HG03095 (cell line): ENCODE results near the gene TET1.
"Not testable (repeated sequence)": the region's sequence is repeated elsewhere in the genome, so short reads cannot be mapped to it uniquely, and the experiment has no call there.

Experiments used
- ATAC-seq: cut with Tn5 transposase; IDR thresholded peaks from one replicate; pipeline ENCODE4 v1.9.1; 2021; ENCODE audit warnings: moderate library complexity; ENCODE audit not compliant: unreplicated experiment

The TET1 gene

DNA sequence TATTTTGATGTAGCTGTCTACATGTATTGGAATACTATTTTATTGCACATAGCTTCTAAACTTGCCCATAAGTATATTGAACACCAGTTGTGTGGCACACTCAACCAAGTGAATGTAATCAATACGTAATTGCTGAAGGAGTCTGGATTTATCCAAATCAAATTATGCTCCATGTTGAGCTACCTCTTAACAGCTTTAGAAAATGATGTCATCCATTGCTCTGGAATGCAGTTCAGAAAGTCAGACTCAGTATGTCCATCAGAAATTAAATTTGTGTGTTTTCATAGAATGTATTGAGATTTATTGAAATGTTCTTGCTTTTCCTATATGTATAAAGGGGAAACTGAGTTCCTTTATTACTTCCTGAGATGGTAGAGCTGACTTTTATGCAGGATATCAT, 135.9 kb downstream of the TET1 start:
- no peak for ATAC-seq

DNA sequence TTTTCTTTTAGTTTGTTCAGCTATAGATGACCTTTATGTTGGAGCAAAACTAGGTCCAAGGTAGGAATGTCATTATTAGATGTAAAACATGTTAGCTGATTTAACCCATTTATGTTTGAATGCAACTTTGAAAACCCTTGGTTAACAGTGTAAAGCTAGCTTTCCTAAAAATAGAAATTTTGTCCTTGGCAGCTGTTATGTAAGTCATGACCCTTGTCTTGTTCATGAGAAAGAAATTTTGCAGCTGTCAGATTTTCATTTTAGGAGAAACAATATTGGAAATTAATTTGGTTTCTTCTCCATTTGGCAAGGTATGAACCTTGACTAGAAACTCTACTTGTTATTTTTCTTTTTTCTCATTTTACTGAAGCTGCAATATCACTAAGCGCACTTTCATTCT, 137.0 kb downstream of the TET1 start:
- ATAC-seq, result no peak

DNA sequence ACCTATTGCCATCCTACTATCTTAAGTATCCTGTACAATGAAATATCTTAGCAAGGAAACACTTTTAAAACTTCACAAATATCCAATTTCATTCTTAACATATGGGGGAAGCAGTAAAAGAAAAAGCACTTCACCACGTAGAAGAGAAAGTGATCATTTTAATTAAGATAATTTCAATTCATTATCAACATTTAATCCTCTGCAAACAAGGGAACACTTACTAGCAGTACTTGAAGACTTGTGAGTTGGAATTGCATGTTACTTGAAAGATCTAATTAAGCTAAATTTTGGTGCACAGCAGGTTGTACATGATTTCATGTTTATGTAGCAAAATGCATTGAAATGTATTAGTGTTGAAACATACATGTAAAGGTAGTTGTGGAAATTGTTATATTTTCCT, 140.1 kb downstream of the TET1 start:
- no peak for ATAC-seq

DNA sequence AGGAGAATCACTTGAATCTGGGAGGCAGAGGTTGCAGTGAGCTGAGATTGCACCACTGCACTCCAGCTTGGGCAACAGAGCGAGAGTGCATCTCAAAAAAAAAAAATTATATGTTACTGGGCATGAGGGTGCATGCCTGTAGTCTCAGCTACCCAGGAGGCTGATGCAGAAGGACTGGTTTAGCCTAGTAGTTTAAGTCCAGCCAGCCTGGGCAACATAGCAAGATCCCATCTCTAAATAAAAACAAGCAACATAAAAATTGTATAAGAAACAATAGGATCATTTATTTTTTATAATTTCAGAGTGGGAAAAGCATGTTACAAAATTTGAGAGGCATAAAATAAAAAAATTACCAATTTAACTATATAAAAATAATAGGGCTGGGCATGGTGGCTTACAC, 145.4 kb downstream of the TET1 start:
- no peak for ATAC-seq

DNA sequence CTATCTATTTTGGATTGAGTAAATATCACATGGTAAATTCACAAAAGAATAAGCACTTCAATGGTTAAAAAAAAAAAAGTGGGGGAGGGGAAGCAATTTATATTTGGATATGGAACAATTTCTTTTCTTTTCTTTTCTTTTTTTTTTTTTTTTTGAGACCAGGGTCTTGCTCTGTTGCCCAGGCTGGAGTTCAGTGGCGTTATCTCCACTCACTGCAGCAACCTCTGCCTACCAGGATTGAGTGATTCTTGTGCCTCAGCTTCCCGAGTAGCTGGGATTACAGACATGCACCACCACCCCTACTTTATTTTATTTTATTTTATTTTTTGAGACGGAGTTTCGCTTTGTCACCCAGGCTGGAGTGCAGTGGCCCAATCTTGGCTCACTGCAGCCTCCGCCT, 148.8 kb downstream of the TET1 start:
- ATAC-seq, result not testable (repeated sequence)

DNA sequence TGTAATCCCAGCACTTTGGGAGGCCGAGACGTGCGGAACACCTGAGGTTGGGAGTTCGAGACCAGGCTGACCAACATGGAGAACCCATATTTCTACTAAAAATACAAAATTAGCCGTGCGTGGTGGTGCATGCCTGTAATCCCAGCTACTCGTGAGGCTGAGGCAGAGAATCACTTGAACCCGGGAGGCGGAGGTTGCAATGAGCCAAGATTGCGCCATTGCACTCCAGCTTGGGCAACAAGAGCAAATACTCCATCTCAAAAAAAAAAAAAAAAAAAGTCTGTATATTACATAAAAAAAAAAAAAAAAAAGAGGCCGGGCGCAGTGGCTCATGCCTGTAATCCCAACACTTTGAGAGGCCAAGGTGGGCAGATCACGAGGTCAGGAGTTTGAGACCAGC, 152.9 kb downstream of the TET1 start:
- not testable (repeated sequence) for ATAC-seq

DNA sequence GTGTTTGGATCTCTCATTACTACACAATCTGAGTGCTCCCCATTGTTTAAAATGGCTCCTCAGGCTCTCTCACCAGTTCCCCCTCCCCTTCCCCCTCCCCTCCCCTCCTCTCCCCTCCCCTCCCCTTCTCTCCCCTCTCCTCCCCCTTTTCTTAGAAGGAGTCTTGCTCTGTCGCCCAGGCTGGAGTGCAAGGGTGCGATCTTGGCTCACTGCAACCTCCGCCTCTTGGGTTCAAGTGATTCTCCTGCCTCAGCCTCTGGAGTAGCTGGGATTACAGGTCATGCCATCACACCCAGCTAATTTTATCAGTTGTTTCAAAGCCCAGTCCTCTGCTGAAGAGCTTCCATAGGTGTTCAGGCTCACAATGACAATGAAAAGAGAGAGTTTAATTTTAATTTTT, 157.3 kb downstream of the TET1 start:
- no peak for ATAC-seq

DNA sequence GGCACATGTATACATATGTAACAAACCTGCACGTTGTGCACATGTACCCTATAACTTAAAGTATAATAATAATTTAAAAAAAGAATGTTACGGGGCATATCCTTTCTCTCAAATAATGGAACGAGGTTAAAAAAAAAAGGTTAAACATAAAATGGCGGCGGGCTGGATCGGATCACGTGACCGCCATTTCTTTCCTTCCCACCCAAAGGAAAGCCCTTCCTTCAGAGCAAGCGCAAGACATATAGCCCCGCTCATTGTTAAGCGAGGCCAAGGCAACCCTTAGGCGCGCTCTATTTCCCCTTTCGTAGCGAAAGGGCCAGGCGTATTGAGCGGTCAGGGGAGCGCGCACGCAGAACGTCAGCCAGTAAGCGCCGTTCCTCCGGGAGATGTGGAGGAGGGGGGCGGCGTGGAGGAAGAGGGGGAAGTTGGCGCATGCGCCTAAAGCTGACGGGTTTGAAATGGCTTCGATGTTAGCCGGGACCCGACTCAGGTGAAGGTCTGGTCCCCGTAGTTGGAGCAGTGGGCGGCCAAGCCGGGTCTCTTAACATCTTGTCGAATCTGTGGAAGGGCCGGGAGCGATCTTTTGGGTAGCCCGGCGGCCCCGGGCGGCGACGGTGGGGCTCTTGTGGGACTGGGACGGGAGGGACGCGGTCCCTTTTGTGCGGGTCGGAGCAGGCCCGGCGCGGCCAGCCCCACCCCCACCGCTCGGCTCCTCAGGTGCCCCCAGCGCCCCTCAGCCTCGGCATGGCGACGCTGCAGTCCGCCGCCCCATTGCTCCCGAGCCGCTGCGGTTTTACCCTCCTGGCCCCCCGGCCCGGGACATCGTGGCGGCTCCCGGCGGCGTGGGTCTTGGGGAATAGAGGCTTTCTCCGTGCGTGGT, 160.9 kb downstream of the TET1 start, which contains the start of gene CCAR1:
TSS of gene CCAR1 (plus strand) at position 447 of the 880 bp plus-strand sequence. CDS start 1,266 bp downstream, outside the sequence.
- peak; percentile 98 for ATAC-seq

DNA sequence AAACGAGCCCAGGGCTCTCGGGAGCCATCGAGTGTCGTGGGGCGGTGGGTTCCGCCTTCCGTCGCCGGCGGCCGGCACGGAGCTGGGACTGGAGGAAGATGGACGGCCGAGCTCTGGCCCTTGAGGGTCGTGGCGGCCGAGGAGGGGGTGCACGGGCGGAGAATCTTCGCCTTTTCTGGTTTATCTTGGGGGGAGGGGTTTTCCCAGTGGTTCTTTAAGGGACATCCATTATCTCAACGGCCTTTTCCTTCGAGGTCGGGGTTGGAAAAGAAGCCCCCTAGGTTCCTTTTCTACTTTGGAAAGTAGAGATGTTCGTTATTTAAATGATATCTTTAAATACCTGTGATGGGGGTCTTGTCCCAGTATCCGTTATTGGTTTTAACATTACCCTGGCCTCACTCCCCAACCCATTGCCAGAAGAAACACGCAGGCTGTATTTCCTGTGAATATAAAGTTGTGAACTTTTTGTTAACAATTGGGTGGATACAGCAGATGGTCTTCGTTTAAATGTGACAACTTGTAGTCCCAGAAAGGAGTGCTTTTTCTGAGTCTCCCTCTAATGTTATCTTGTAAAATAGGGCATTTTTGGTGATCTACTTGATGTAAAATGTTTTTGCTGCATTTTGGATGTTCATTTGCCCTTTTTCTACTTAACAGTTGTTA, 161.7 kb downstream of the TET1 start:
- ATAC-seq, result peak; percentile 19

DNA sequence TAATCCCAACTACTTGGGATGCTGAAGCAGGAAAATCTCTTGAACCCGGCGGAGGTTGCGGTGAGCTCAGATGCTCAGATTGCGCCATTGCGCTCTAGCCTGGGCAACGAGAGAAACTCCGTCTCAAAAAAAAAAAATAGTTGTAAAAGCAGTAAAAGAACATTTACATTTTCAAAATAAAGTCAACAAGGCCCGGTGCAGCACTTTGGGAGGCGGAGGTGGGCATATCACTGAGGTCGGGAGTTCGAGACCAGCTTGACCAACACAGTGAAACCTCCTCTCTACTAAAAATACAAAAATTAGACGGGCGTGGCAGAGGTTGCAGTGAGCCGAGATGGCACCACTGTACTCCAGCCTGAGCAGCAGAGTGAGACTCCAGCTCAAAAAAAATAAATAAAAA, 164.9 kb downstream of the TET1 start:
- no peak for ATAC-seq

DNA sequence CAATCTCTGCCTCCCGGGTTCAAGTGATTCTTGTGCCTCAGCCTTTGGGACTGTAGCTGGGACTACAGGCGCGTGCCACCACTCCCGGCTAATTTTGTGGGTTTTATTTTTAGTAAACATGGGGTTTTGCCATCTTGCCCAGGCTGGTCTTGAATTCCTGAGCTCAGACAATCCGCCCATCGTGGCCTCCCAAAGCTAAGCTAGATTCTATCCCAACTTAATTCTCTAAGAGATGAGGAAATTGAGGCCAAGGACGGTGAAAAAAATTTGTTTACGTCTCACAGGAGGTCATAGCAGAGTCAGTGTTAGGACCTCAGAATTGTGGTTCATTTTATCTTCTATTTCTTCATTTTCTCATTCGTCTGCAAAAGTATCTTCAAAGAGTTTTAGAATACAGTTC, 167.0 kb downstream of the TET1 start:
- no peak for ATAC-seq

DNA sequence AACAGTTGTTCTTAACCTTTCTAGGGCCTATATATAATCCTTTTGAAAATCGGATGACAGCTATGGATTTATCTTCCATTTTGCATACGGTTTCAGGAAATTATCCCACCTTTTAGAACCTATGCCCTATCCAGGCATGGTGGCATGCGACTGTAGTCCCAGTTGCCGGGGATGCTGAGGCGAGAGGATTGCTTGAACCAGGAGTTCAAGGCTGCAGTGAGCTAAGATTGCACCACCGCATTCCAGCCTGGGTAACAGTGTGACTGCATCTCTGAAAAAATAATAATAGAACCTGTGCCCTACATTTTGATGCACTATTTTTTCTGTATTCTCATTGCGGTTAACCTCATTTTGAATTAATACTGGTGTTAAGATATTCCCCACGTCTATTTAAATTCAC, 172.5 kb downstream of the TET1 start:
- ATAC-seq, result no peak

DNA sequence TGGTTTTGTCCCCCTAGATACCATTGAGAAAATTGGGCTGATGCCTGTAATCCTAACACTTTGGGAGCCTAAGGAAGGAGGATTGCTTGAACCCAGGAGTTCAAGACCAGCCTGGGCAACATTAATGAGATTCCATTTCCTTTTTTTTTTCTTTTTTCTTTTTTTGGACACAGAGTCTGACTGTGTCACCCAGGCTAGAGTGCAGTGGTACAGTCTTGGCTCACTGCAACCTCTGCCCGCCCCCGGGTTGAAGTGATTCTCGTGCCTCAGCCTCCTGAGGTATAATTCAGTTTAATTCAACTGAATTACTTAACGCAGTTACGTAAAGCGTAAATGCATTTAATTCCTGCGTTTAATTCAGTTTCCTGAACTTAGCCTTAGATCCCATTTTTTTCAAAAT, 174.2 kb downstream of the TET1 start:
- no peak for ATAC-seq

DNA sequence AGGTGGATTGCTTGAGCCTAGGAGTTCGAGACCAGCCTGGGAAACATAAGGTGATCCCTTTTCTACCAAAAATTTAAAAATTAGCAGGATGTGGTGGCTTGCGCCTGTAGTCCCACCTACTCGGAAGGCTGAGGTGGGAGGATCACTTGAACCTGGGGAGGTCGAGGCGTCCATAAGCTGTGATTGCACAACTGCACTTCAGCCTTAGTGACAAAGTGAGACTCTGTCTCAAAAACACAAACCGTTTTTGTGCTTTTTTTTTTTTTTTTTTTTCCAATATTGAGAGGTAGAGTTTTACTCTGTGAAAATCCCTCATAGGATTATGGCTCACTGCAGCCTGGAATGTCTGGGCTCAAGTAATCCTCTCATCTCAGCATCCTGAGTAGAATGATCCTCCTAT, 175.0 kb downstream of the TET1 start:
- ATAC-seq, result no peak

DNA sequence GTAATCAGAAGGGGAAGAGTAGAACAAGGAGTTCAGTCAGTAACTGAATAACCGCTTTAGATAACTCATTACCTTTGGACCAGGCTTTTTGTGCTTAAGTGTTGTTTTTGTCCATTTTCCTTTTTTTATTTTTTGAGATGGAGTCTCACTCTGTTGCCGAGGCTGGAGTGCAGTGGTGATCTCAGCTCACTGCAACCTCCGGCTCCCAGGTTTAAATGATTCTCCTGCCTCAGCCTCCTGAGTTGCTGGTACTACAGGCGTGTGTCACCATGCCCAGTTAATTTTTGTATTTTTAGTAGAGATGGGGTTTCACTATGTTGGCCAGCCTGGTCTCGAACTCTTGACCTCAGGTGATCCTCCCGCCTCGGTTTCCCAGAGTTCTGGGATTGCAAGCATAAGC, 175.6 kb downstream of the TET1 start:
- not testable (repeated sequence) for ATAC-seq

DNA sequence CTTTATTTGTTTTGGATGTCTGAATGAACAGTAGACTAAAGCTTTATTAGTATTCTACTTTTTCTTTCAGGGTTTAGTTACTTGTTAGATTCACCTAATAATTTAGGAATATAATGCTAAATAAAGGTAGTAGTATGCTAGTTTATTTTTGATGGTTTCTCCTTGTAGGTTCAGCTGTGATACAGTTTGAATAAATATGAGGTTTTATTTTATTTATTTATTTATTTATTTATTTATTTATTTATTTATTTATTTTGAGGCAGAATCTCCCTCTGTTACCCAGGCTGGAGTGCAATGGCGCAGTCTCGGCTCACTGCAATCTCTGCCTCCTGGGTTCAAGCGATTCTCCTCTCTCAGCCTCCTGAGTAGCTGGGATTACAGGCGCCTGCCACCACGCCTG, 180.5 kb downstream of the TET1 start:
- not testable (repeated sequence) for ATAC-seq

DNA sequence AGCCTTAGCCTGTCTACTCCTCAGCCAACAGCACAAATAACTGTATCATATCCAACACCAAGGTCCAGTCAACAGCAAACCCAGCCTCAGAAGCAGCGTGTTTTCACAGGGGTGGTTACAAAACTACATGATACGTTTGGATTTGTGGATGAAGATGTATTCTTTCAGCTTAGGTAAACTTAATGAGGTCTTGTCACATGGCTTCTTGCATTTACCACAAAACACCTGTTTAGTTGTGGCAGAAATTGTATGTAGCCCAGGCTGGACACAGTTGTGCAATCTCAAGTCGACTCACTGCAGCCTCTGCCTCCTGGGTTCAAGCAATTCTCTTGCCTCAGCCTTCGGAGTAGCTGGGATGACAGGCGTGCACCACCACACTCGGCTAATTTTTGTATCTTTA, 182.3 kb downstream of the TET1 start:
- ATAC-seq, result no peak
